HG03066 (cell line): ENCODE results near the gene TUBB2B.

Source experiments
- ATAC-seq: cut with Tn5 transposase; IDR thresholded peaks from one replicate; pipeline ENCODE4 v1.9.1; 2021; ENCODE audit warnings: low read depth; ENCODE audit not compliant: unreplicated experiment

Gene TUBB2B

GRCh38 chr6:3235486-3235885, 8.0 kb upstream of the TUBB2B start:
- ATAC-seq: no peak

DNA sequence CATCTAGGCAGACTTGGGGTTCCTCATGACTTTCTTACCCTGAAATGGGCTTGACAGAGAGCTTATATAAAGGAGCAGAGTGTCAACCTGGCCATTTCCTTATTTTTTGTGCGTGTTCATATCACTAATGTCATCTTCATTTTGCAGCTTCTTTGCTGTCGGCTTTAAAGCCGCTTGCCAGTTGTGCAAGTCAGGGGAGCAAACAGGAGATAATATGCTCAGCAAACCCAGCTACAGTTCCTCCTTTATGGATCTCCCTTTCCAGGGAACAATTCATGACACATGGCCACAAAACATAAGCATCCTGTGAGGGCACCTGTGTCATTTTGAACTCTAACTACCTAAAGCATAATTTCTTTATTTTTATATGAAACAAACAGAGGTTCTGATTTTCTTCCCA, 6.5 kb upstream of the TUBB2B start:
- ATAC-seq: no peak

DNA sequence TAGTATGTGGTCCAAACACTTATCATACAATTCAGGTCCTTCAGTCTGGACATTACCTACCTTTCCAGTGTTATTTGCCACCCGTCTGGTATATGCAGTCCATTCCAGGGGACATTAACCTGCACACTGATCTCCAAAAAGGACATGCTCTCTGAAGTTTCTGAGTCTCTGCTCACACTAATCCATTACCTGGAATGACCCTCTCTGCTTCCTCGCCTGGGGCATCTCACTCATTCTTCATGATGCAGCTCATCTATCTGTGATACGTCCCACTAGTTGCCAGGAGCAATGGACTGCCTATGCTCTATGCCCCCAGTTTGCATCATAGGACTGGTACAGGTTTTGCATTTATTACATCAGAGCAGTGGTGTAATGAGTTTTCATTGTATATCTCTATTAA, 5.9 kb upstream of the TUBB2B start:
- no peak for ATAC-seq

DNA sequence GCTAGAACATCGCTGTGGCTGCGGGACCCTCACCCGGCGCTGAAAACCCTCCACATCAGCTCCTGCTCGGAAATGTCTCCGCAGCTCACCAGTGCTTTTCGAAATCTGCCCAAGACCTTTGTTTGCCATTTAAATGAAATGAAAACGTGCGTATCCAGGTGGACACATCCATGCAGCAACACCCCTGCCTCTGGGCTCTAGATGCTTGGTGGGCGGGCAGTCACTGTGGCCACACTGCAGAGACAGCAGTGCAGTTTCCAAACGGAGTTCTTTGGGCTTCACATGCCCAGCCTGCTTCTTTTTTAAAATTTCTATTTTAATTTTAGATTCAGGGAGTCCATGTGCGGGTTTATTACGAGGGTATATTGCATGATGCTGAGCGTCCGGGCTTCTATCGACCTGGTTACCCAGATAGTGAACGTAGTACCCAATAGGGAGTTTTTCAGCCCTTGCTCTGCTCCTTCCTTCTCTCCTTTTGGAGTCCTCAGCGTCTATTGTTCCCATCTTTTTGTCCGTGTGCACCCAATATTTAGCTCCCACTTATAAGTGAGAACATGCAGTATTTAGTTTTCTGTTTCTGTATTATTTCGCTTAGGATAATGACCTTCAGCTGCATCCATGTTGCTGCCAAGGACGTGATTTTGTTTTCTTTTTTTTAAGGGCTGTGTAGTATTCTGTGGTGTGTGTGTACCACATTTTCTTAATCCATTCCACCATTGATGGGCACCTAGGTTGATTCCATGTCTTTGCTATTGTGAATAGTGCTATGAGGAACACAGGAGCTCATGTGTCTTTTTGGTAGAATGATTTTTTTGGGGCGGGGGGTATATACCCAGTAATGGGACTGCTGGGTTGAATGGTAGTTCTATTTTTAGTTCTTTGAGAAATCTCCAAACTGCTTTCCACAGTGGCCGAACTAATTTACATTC, 4.8 kb upstream of the TUBB2B start:
- no peak for ATAC-seq

DNA sequence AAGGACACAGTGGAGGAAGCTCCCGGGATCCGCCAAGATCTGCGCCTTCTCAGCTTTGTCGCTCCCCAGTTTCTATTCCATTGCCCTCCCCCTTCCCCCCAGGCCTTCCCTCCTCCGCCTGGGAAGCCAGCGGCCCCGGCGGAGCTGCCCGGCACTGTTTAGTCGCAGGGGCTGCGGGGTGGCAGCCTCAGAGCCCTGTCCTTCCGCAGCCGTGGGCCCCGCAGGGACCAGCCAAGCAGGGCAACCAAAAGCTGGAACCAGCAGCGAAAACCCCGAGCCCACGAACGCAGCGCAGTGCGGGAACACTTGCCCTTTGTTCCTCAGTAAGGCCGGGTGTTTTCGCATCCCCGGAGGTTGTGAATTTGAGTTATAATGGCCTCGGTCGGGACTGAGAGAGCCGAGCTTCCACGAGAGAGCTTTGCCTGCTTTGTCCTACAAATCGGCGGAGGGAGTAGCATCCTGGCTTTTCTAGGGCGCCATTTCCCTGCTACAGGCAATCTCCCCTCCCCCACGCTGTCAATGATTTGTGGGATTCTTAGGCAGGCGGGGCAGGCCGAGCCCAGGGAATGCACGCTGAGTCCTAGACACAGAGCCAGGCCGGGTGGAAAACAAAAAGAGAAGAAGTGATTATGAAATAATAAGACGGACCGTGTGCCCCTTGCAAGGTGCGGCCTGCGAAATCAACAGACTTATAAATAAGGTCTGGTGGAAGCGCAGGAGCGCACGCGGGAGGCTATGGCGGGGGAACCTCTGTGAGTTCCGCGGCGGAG, 4.0 kb upstream of the TUBB2B start:
- ATAC-seq: no peak

GRCh38 chr6:3230900-3231246, 3.4 kb upstream of the TUBB2B start:
- ATAC-seq: no peak

GRCh38 chr6:3230256-3230882, 2.9 kb upstream of the TUBB2B start:
- no peak for ATAC-seq

DNA sequence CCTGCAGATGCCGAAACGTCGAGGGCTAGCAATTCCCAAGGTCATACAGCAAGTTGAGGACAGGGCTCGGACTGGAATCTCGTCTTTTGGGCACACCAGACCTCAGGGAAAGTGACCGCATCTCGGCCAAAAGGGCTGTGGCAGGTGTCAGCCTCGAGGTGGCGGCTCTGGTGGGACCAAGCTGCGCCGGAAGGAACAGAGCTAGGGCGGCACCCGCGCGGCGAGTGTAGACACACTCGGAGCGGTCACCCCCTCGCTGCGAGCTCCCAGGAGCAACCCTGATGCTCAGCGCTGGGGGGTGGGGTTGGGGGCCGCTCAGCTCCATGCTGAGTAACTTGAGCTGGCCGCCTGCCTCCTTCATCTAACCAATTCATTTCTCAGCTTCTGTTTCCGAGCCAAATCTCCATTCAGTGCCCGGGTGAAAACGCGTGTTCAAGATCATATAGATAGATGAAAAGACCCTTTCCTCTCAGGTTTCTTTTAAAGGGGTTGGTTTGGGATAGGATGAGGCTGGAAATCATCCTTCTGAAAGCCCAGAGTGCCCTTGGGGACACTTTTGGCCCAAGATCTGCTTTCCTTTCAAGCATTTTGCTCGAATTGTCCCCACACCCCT, 2.2 kb upstream of the TUBB2B start:
- no peak for ATAC-seq

DNA sequence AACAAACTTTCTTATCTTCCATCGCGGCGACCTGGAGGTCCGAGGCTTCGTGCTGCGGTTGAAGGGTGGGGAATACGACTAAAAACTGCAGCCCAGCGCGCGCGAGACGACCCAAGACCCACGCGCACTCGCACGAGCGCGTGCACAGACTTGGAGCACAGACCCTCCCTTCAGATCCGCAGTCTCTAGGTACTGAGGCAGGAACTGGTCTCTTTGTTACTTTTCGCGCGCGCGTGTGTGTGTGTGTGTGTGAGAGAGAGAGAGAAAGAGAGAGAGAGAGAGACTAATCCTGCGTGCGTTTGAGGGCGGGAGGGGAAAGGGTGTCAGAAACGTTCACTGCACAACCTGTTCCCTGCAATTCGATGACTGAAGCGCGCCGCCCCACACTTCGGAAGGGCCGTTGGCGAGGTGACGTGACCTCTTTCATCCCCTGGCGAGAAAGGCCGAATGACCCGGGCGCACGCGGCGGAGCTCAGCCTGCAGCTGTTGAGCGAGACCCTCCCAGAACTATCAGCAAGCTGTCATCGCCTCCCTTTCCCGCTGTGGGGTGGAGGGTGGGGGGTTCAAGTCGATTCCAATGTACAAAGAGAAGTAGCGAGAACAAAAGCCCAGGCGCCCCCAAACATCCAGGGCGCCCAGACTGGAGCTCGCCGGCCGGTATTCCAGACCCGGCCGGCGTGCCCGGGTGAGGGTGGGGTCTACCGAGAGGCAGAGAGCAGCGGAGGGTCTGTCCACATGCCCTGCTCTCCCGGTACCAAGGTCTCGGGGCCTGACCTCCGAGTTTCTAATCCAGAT, 1.5 kb upstream of the TUBB2B start:
- no peak for ATAC-seq

DNA sequence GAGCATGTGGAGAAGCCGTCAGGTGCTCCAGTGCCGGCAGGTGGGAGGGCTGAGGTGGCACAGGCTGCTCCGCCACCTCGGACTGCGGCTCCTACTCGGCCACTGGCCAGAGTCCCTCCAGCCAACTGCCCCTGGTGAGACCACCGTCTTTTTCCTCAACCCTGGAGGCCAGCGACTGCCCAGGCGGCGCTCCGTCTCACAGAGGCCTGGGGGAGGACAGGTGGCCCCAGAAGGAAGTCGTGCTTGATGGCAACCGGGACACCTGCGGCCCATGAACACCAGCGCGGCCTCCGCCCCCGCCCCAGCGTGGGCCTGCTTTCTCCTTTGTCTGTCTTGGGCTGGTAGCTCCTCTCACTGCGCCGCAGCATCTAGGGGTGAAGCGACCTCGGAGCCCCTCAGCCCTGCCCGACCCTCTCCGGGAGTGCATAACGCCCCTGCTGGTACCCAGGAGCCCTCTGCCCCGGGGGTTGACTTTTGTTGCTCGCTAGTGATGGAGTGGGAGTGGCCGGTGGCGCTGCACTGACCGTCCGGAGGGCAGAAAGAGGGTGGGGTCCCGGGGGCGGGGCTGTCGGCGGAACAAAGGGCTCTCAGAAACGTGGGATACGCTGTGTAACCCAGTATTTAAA, 706 bp upstream of the TUBB2B start:
- ATAC-seq: no peak

DNA sequence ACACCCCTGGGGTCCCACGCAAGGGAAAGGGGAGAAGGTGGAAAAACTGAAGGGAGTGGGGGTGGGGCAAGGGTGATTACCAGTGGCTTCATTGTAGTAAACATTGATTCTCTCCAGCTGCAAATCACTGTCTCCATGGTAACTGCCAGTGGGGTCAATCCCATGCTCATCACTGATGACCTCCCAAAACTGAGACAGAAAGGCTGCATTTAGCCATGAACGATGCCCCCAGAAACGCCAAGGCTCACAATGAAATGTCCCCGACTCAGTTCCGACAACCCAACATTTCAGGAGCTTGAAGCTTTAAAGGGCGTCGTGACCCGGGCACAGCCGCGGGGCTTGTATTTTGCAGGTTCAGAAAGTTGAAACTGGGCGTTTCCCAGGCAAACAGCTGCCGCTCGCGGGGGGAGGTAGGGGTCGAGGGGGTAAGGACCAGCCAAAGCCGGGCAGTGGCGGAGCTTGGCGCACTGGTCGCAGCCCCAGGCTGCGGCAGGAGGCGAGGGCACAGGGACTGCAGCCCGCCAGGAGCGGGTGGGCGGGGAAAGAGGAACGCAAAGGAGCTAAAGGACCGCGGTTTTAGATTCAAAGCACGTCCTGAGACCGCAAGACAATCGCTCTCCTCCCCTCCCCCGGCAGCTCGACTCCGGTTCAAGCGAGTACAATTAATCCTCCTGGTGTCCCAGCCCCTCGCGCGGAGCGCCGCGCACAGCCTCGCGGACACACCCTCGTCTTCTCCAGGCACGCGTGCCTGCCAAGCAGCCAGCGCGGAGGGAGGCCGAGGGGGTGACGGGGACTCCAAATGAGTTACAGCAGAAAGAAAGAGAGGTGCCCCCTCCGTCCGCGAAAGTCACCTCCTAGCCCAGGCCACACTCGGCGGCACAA, 731 bp downstream of the TUBB2B start:
- no peak for ATAC-seq

DNA sequence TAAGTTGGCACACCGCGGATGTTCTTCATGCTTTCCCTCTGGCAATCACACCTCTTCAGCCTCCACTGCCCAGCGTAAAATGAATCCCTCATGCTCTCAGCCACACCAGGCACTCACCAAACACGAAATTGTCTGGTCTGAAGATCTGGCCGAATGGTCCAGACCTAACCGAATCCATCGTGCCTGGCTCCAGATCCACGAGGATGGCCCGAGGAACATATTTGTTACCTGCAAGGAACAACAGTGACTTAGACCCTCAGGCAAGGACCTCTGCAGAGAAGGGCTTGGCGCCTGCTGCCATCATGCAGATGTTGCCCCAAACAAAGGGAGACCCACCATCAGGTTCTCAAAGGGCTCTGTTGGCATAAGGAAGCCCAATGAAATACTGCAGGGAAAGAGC, 1.4 kb downstream of the TUBB2B start:
- ATAC-seq: no peak

GRCh38 chr6:3222506-3223038, 4.9 kb downstream of the TUBB2B start:
- no peak for ATAC-seq

DNA sequence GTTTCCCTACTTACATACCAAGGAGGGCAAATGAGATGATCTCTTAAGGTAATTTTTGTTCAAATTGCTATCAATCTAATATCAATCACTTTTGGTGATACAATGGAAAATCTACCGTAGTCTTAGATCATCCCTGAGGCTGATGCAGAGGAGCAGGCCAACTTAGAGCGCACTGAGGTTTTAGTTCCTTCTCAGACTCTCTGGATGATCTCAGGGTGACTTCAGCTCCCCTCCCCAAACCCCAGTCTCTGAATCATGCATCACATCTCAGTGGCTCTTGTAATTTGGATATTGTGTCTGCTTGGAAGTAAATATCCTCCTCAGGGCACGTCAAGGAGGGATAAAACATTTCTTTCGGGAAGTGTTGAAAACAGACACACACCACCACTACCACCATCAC, 5.9 kb downstream of the TUBB2B start:
- ATAC-seq: no peak

DNA sequence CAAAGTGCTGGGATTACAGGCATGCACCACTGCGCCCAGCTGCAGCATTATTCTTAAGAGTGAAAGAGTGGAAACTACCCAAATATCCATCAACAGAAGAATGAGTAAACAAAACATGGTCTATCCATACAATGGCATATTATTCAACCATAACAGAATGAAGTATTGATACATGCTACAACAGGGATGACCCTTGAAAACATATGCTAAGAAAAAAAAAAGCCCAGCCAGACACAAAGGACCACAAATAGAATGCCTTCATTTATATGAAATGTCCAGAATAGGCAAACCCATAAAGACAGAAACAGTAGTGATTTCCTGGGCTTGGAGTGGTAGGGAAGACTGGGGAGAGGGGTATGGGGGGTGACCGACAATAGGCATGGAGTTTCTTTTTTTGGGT, 7.1 kb downstream of the TUBB2B start:
- no peak for ATAC-seq

- no peak for ATAC-seq
Observed at GRCh38 chr6:3218266-3218665, 9.2 kb downstream of the TUBB2B start.

- ATAC-seq: no peak
Observed at GRCh38 chr6:3217286-3217685, 10.2 kb downstream of the TUBB2B start.

GRCh38 chr6:3214898-3215297, 12.6 kb downstream of the TUBB2B start:
- ATAC-seq: no peak

GRCh38 chr6:3213334-3213695, 14.1 kb downstream of the TUBB2B start:
- no peak for ATAC-seq
